Activated CD4-positive, alpha-beta T cell treated with anti-CD3 and anti-CD28 coated beads, Interleukin-2, amount 50 U/mL, for 48 hours (primary cell): ENCODE results near the gene A4GNT.

Experiments
- DNase-seq, 2 experiments: peaks; one replicate each; pipeline ENCODE4 v3.0.0-alpha.2; 2020

A4GNT gene

DNA sequence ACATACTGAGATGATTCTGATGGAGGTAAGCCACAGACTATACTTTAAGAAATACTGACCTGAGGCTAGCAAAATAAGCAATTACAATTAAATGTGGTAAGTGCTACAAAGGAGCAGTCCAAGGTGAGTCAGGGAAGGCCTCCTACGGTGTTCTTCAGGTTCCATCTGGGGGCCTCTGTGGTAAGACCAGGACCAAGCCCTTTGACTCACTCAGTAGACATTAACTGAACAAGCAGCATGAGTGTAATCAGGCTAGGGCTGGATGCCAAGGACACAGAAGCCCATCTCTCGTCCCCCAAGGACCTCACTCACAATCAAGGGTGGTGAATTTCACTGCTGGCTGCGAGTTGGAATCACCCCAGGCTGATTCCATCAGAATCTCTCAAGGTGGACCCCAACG lies 54.1 kb downstream of the A4GNT start:
- DNase-seq: no peak
